Upper lobe of right lung (tissue), 1 donor: ENCODE measurements around the gene RNF150. TPM values are rescaled to one million over a fixed set of nuclear protein-coding genes. Genes with fewer than 3 reads are reported as not detected.

Experiments used
- ATAC-seq: fragments of 200-7000 bp; cut with Tn5 transposase; one replicate; pipeline ENCODE4 v1.9.1; 2020; ENCODE audit warnings: mild to moderate bottlenecking, moderate library complexity
- DNase-seq: peaks from one replicate; pipeline ENCODE4 v3.0.0-alpha.2; 2020
- H3K27ac ChIP-seq: fragments of 200-600 bp; one replicate; pipeline ENCODE4 v1.8.0; 2022
- H3K27me3 ChIP-seq: fragments of 200-600 bp; one replicate; pipeline ENCODE4 v1.8.0; 2022; ENCODE audit warnings: mild to moderate bottlenecking
- H3K36me3 ChIP-seq: fragments of 200-600 bp; one replicate; pipeline ENCODE4 v1.8.0; 2022
- H3K4me1 ChIP-seq: fragments of 200-600 bp; one replicate; pipeline ENCODE4 v1.8.0; 2022
- H3K4me3 ChIP-seq: fragments of 200-600 bp; one replicate; pipeline ENCODE4 v1.8.0; 2022; ENCODE audit warnings: mild to moderate bottlenecking
- H3K9me3 ChIP-seq: fragments of 200-600 bp; one replicate; pipeline ENCODE4 v1.8.0; 2022
- CTCF ChIP-seq: fragments of 200-600 bp; IDR thresholded peaks from one replicate; pipeline ENCODE4 v1.8.0; 2022; ENCODE audit warnings: antibody characterized with exemption
- intact Hi-C: fragments of 100-400 bp; cut with DNase I; formaldehyde crosslinking; loops from one replicate; pipeline ENCODE4 v1.11.0; 2022
- total RNA-seq: library from RNA; stranded (reverse); fragmentation: NEBNext Ultra II Directional; extraction: Animal tissue kit (Norgen Biotek cat#: 25700); gene quantifications from one replicate; pipeline ENCODE4 v1.2.1, GENCODE V29; 2021
- donor health status: DM: no; HTN: yes; CAD: no; lungs with severe emphysema.

The RNF150 gene
- total RNA-seq, 1 donor from 2014 or later: 2.4 TPM

DNA sequence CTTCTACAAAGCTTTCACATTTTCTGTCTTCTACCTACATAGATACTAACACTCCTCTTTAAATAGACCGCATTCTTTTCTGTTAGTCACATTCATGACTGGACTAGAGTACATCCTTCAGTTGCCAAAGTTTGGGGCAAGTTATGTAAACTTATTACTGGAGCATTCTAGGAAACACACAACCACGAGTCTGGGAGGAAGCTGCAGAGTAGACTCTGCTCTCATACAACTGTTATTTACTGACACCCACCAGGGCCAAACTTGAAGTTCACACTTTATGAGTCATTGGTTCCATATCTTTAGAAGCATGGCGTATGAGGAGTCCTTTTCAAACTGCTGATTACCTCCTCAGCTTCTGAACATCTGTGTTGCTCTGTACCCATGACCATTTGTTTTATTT is 87.0 kb downstream of the RNF150 start:
- no peaks in the 10 kb centered on the region for H3K36me3 ChIP-seq
- no peaks in the 10 kb centered on the region for H3K4me1 ChIP-seq
- intact Hi-C loops: no loop called here
- no peak for TF ChIP-seq CTCF
- no peak overlapping the region for H3K27ac ChIP-seq
- no peaks in the 10 kb centered on the region for H3K9me3 ChIP-seq
- no peaks in the 10 kb centered on the region for H3K27me3 ChIP-seq
- no peak overlapping the region for H3K4me3 ChIP-seq
- DNase-seq (no peak), ATAC-seq (no peak)

DNA sequence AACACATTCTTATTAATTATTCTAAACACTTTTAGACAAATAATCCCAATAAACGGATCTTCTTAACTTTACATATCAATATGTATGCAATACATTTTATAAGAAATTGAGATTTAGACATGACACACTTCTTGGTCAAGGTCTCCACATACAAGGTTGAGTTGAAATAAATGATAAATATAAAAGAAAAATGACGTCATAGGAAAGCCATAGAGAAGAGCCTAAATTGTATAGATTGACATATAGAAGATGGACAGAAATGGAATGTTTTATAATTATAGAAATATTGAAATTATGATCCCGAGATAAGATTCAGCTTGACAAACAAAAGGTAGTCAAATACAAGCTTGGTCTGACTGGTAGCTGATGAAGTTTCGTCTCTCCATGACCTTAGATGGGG is 87.4 kb downstream of the RNF150 start:
- TF ChIP-seq CTCF: no peak
- no peak for DNase-seq
- H3K9me3 ChIP-seq: no peaks in the 10 kb centered on the region
- H3K36me3 ChIP-seq: no peaks in the 10 kb centered on the region
- no peak for ATAC-seq
- H3K27me3 ChIP-seq: no peaks in the 10 kb centered on the region
- intact Hi-C loops: no loop called here
- no peak overlapping the region for H3K27ac ChIP-seq
- no peak overlapping the region for H3K4me3 ChIP-seq
- H3K4me1 ChIP-seq: no peaks in the 10 kb centered on the region

- Histone ChIP-seq H3K27me3 (no peaks in the 10 kb centered on the region), H3K9me3 (no peaks in the 10 kb centered on the region), H3K36me3 (no peaks in the 10 kb centered on the region), H3K27ac (no peak overlapping the region), H3K4me1 (no peaks in the 10 kb centered on the region), H3K4me3 (no peak overlapping the region)
- no peak for ATAC-seq
- no peak for TF ChIP-seq CTCF
- intact Hi-C loops: no loop called here
- DNase-seq: no peak
These were observed 92.2 kb downstream of the RNF150 start for GRCh38 chr4:141041021-141041476.

DNA sequence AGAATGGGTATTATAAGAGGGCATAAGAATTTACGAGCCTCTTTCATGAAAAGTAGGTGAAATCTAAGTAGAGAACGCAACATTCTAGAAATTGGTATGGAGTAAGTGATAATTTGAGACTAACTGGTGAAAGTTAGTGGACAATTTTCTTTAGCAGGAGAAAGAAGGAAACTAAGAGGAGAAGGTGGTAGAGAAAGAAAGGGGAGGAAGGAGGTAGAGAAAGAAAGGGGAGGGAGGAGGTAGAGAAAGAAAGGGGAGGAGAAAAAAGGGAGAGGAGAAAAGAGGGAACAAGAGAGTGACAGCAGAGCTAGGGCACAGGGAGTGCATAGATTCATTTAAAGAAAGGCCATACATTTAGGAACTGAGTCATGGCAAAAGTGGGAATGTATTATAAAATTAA is 94.1 kb downstream of the RNF150 start:
- TF ChIP-seq CTCF: no peak
- Histone ChIP-seq H3K4me3 (no peak overlapping the region), H3K27ac (no peak overlapping the region), H3K4me1 (no peaks in the 10 kb centered on the region), H3K9me3 (no peaks in the 10 kb centered on the region), H3K36me3 (no peaks in the 10 kb centered on the region), H3K27me3 (no peaks in the 10 kb centered on the region)
- intact Hi-C loops: no loop called here
- DNase-seq (no peak), ATAC-seq (no peak)

- Histone ChIP-seq H3K4me3 (no peak overlapping the region), H3K27me3 (no peaks in the 10 kb centered on the region), H3K4me1 (no peaks in the 10 kb centered on the region), H3K36me3 (no peaks in the 10 kb centered on the region), H3K9me3 (no peaks in the 10 kb centered on the region), H3K27ac (no peak overlapping the region)
- intact Hi-C loops: no loop called here
- no peak for TF ChIP-seq CTCF
- DNase-seq (no peak), ATAC-seq (no peak)
These were observed 94.8 kb downstream of the RNF150 start for GRCh38 chr4:141038428-141038827.

DNA sequence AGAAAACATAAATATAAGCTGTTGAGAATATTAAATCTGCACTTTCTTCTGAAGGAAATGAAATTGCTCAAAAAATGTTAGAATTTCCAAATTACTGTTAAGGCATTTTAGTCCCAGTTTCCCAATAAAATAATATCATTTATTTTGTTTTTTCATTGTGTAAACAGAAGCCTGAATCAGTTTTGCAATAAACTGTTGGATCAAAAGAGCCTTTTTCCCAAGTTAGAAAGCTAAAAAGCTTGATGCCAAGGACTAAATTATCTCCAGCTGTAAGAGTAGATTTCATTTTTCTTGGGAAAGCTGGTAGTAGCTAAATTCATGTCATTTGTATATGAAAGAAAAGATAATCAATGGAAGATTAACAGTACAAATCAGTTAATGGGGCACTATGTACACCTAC is 95.8 kb downstream of the RNF150 start:
- DNase-seq (no peak), ATAC-seq (no peak)
- Histone ChIP-seq H3K36me3 (no peaks in the 10 kb centered on the region), H3K9me3 (no peaks in the 10 kb centered on the region), H3K27ac (no peak overlapping the region), H3K4me1 (no peaks in the 10 kb centered on the region), H3K4me3 (no peak overlapping the region), H3K27me3 (no peaks in the 10 kb centered on the region)
- intact Hi-C loops: no loop called here
- no peak for TF ChIP-seq CTCF
